KOPT-K1 (cell line): ENCODE data around the gene ELMO1.

Experiments
- H3K27ac ChIP-seq: fragments of 200-600 bp; sonication (generic); 2 replicates; pipeline ENCODE4 v1.5.1; 2016; ENCODE audit warnings: antibody characterized with exemption, mild to moderate bottlenecking, low read depth, low read length; ENCODE audit not compliant: poor library complexity, severe bottlenecking
- H3K36me3 ChIP-seq: fragments of 200-600 bp; sonication (generic); 2 replicates; pipeline ENCODE4 v1.5.1; 2017; ENCODE audit warnings: antibody characterized with exemption, mild to moderate bottlenecking, low read length, moderate library complexity; ENCODE audit not compliant: insufficient read depth
- H3K9me3 ChIP-seq: fragments of 200-600 bp; sonication (generic); 2 replicates; pipeline ENCODE4 v1.5.1; 2017; ENCODE audit warnings: antibody characterized with exemption, low read length, mild to moderate bottlenecking; ENCODE audit not compliant: insufficient read depth, poor library complexity, severe bottlenecking

The ELMO1 gene

GRCh38 chr7:37098762-37099161, 349.9 kb downstream of the ELMO1 start:
- H3K36me3 ChIP-seq, result peaks cover 33% of the 10 kb centered on the region
- no peak overlapping the region for H3K27ac ChIP-seq
- no peaks in the 10 kb centered on the region for H3K9me3 ChIP-seq

- no peaks in the 10 kb centered on the region for H3K9me3 ChIP-seq
- peaks cover 40% of the 10 kb centered on the region for H3K36me3 ChIP-seq
- no peak overlapping the region for H3K27ac ChIP-seq
Measured at GRCh38 chr7:37097983-37098382, 350.7 kb downstream of the ELMO1 start.

GRCh38 chr7:37097276-37097675, 351.4 kb downstream of the ELMO1 start:
- H3K9me3 ChIP-seq, result no peaks in the 10 kb centered on the region
- no peak overlapping the region for H3K27ac ChIP-seq
- H3K36me3 ChIP-seq, result peaks cover 45% of the 10 kb centered on the region

- Histone ChIP-seq H3K27ac (no peak overlapping the region), H3K36me3 (peaks cover 52% of the 10 kb centered on the region), H3K9me3 (no peaks in the 10 kb centered on the region)
Measured at GRCh38 chr7:37096341-37096740, 352.3 kb downstream of the ELMO1 start.

GRCh38 chr7:37095122-37095521, 353.5 kb downstream of the ELMO1 start:
- Histone ChIP-seq H3K9me3 (no peaks in the 10 kb centered on the region), H3K27ac (no peak overlapping the region), H3K36me3 (peaks cover 58% of the 10 kb centered on the region)

GRCh38 chr7:37093257-37093656, 355.4 kb downstream of the ELMO1 start:
- no peak overlapping the region for H3K27ac ChIP-seq
- H3K36me3 ChIP-seq, result peaks cover 60% of the 10 kb centered on the region
- H3K9me3 ChIP-seq, result no peaks in the 10 kb centered on the region

GRCh38 chr7:37092548-37092947, 356.1 kb downstream of the ELMO1 start:
- no peaks in the 10 kb centered on the region for H3K9me3 ChIP-seq
- H3K27ac ChIP-seq, result no peak overlapping the region
- peaks cover 68% of the 10 kb centered on the region for H3K36me3 ChIP-seq

- no peak overlapping the region for H3K27ac ChIP-seq
- H3K36me3 ChIP-seq, result peaks cover 53% of the 10 kb centered on the region
- no peaks in the 10 kb centered on the region for H3K9me3 ChIP-seq
Measured at GRCh38 chr7:37089972-37090371, 358.7 kb downstream of the ELMO1 start.

- H3K9me3 ChIP-seq, result no peaks in the 10 kb centered on the region
- H3K27ac ChIP-seq, result no peak overlapping the region
- H3K36me3 ChIP-seq, result peaks cover 48% of the 10 kb centered on the region; the same call in 1 of the 2 replicates
Measured at GRCh38 chr7:37085600-37085999, 363.1 kb downstream of the ELMO1 start.

- H3K36me3 ChIP-seq, result peaks cover 49% of the 10 kb centered on the region; the same call in 1 of the 2 replicates
- H3K27ac ChIP-seq, result no peak overlapping the region
- H3K9me3 ChIP-seq, result no peaks in the 10 kb centered on the region
Measured at GRCh38 chr7:37084303-37084702, 364.4 kb downstream of the ELMO1 start.

- peaks cover 49% of the 10 kb centered on the region; the same call in 1 of the 2 replicates for H3K36me3 ChIP-seq
- H3K27ac ChIP-seq, result no peak overlapping the region
- H3K9me3 ChIP-seq, result no peaks in the 10 kb centered on the region
Measured at GRCh38 chr7:37083311-37084096, 365.2 kb downstream of the ELMO1 start.

GRCh38 chr7:37081436-37081835, 367.2 kb downstream of the ELMO1 start:
- Histone ChIP-seq H3K36me3 (peaks cover 49% of the 10 kb centered on the region; the same call in 1 of the 2 replicates), H3K9me3 (no peaks in the 10 kb centered on the region), H3K27ac (no peak overlapping the region)

- Histone ChIP-seq H3K9me3 (no peaks in the 10 kb centered on the region), H3K36me3 (peaks cover 49% of the 10 kb centered on the region; the same call in 1 of the 2 replicates), H3K27ac (no peak overlapping the region)
Measured at GRCh38 chr7:37079420-37079819, 369.2 kb downstream of the ELMO1 start.

- H3K27ac ChIP-seq, result no peak overlapping the region
- H3K36me3 ChIP-seq, result peaks cover 29% of the 10 kb centered on the region; the same call in 1 of the 2 replicates
- H3K9me3 ChIP-seq, result no peaks in the 10 kb centered on the region
Measured at GRCh38 chr7:37076668-37077067, 372.0 kb downstream of the ELMO1 start.

- peaks cover 29% of the 10 kb centered on the region; the same call in 1 of the 2 replicates for H3K36me3 ChIP-seq
- H3K9me3 ChIP-seq, result no peaks in the 10 kb centered on the region
- no peak overlapping the region for H3K27ac ChIP-seq
Measured at GRCh38 chr7:37074370-37074769, 374.3 kb downstream of the ELMO1 start.

GRCh38 chr7:37071124-37071523, 377.5 kb downstream of the ELMO1 start:
- Histone ChIP-seq H3K27ac (no peak overlapping the region), H3K9me3 (no peaks in the 10 kb centered on the region), H3K36me3 (peaks cover 18% of the 10 kb centered on the region; the same call in 1 of the 2 replicates)
